Hematopoietic multipotent progenitor cell (in vitro differentiated cells): Measurements from ENCODE around the gene RNF151. TPM values are rescaled to one million over a fixed set of nuclear protein-coding genes. Genes with fewer than 3 reads are reported as not detected.
"Not testable (repeated sequence)": the region's sequence is repeated elsewhere in the genome, so short reads cannot be mapped to it uniquely, and the experiment has no call there.

Experiments used
- DNase-seq, 3 donors: peaks; one replicate each; pipeline ENCODE4 v3.0.0-alpha.2; 2011 to 2015; ENCODE audit warnings: low read depth in 2 of 3, low spot score in 2 of 3
- total RNA-seq: library from RNA; depleted of rRNA; stranded (reverse); fragments of >200 nt; gene quantifications from one replicate; pipeline ENCODE4 v1.2.3, GENCODE V29; 2012

Gene RNF151
- total RNA-seq, 1 donor: 0.54 TPM

GRCh38 chr16:1958715-1959268, 7.9 kb upstream of the RNF151 start:
- DNase-seq: no peak

GRCh38 chr16:1959269-1960039, 7.2 kb upstream of the RNF151 start, which contains the start of gene NDUFB10:
NDUFB10 (plus strand) TSS chr16:1959538; CDS start chr16:1959625, 87 bp downstream.
- peak; percentile 80 to 87 (median 82) for DNase-seq

- no peak for DNase-seq
Measured at GRCh38 chr16:1960665-1961630, 5.7 kb upstream of the RNF151 start.

- no peak for DNase-seq
Measured at GRCh38 chr16:1961651-1962067, 5.0 kb upstream of the RNF151 start.

GRCh38 chr16:1962161-1963153, 4.2 kb upstream of the RNF151 start:
- not testable (repeated sequence) for DNase-seq

GRCh38 chr16:1963806-1964505, 2.7 kb upstream of the RNF151 start:
- peak in 1 of 3 donors; percentile 46 for DNase-seq

GRCh38 chr16:1964506-1965395, 1.9 kb upstream of the RNF151 start, which contains the start of gene RPS2:
RPS2 (minus strand) TSS chr16:1964826; CDS start chr16:1964625, 201 bp downstream.
- DNase-seq: peak; percentile 97 to 99 (median 99)

- no peak for DNase-seq
Measured at GRCh38 chr16:1965396-1966001, 1.2 kb upstream of the RNF151 start.

- DNase-seq: no peak
Measured at GRCh38 chr16:1968146-1968953, 1.7 kb downstream of the RNF151 start.

GRCh38 chr16:1971796-1972489, 5.3 kb downstream of the RNF151 start, which contains the start of gene TBL3:
TBL3 (plus strand) TSS chr16:1972053; CDS start chr16:1972165, 112 bp downstream.
- peak; percentile 97 to 99 (median 97) for DNase-seq

- no peak for DNase-seq
Measured at GRCh38 chr16:1972490-1972877, 5.8 kb downstream of the RNF151 start.

- no peak for DNase-seq
Measured at GRCh38 chr16:1973461-1974156, 7.0 kb downstream of the RNF151 start.

GRCh38 chr16:1974157-1975070, 7.8 kb downstream of the RNF151 start:
- no peak for DNase-seq

- DNase-seq: no peak
Measured at GRCh38 chr16:1975432-1976215, 9.0 kb downstream of the RNF151 start.
